ENCODE measurements around the gene SNAP47.

SNAP47 gene

DNA sequence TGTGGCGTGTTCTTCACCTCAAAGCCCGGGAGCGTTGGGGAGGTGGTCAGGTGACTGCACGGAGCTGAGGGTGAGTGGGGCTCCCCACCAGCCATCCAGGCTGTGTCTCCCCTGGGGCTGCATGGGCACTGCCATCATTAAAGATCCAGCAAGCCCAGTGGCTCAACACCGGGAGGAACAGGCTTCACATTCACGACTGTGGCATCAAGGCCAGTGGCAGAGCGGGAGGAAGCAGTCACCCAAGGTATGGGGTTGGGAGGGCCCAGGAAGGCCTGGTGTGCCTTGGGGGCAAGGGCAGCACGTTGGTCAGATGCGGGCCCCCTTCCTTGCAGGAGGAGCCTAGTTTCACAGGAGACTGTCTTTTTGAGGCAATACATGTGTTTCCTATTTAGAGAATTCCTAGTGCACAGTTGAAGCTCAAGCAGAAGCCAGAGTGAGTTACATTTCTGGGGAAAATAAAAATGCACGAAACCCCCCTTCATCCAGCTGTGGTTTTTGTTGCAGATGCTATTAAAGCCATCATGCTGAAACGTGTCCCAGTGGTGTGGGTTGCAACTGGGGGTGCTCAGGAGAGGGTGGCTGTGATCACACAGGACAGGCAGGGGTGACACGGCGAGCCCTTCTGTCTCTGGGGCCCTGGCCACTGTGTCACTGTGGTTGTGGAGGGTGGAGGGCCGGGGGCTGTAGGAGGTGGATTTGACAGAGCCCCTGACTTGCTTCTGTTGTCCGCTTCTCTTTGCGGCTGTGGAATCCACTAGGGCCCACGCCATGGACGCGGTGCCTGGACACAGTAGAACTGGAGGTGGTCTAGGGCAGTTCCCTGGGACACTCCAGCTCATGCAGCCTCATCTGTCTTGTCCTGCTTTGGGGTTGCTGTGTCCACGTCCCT is 34.1 kb downstream of the SNAP47 start:
- DNase-seq (ENCODE audit: low read depth in 3 of 3) = no peak

DNA sequence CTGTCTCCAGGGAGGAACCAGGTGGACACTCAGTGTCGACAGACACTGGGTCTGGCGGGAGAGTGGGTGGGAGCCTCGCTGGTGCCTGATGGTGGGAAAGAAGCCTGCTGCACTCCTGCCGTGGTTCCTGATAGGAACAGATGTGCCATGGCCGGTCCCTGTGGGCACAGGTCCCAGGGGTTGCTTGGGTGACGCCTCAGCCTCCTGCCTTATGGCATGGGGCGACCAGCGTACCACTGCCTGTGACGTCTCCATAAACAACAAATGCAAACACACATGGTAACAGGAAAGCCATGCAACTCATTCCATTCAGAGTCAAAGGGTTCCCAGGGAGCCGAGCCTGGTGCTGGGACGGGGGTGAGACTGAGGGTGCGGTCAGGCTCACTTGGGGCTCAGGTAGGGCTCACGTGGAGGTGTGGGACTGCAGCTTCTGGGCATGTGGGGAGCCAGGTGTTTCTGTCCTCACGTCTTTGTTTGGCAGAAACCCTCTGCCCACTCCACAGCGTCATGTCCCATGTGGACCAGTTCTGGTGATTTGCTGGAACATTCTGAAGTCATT is 34.8 kb downstream of the SNAP47 start:
- DNase-seq (ENCODE audit: low read depth in 3 of 3) = no peak

DNA sequence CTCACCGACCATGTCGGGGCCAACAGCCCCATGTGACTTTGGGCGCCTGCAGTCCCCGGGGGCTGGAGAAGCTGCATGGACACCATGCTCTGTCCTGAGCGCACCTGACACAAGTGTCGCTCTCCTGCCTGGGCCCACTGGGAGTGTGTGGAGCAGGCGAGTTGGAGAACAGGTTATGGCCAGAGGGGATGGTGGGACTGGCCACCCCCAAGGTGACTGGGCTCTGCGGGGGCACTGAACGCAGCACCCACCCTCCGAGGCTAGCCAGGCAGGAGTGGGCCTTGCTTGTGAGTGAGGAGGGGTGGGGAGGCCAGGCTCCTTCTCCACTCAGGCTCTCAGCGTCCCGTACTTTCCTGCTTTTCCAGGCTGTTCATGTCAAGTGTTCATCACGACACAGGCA is 35.6 kb downstream of the SNAP47 start:
- no peak for DNase-seq (ENCODE audit: low read depth in 3 of 3)

DNA sequence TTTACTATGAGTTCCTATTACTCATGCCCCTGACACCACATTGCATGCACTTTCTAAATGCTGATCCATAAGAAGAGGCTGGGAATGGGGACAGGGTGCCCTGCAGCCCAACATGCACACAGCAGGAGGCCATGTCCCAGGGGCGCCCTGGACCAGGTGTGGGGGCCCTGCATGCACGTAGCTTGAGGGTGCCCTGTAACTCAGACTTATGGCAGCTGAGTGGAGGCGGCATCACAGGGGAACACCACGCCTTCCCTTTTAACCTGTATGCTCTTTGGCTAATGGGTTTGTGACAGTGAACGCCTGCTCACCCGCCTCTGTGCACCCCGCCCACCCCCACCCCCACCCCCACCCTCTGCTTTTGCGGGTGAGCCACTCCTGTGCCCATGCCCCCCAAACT is 36.1 kb downstream of the SNAP47 start:
- DNase-seq (ENCODE audit: low read depth in 3 of 3) = no peak

DNA sequence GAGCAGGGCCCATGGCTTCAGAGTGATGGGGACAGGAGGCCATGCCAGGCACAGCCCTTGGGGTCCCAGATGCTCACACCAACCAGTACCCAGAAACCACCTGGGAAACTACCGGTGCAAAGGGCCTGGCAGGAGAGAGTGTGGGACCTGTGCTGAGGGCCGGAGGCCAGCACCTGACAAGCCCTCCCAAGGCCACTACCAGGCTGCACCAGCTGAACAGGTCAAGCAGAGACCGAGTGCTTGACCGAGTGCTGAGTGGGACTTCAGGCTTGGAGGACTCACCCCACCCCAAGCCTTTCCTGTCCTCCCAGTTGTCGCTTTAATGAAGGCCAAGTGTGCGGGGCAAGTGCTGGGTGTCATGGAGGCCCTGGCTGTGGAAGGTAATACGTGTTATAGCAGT is 36.5 kb downstream of the SNAP47 start:
- no peak for DNase-seq (ENCODE audit: low read depth in 3 of 3)

DNA sequence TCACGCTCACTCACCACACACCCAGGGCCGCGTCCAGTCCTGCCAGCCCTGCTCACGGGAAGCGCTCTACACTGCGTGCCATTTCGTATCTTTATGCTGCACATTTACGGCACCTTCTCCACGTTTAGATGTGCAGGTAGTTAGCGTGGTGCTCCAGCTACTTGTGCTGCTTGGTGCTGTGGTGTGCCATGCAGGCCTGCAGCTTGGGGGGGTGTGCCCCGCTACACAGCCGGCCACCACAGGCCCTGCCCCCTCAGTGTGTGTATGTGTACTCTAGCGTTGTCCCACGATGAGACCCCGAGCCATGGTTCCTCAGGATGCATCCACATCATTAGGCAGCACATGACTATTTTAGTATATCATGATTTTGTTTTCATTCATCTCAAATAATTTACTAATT is 38.3 kb downstream of the SNAP47 start:
- no peak for DNase-seq (ENCODE audit: low read depth in 3 of 3)

DNA sequence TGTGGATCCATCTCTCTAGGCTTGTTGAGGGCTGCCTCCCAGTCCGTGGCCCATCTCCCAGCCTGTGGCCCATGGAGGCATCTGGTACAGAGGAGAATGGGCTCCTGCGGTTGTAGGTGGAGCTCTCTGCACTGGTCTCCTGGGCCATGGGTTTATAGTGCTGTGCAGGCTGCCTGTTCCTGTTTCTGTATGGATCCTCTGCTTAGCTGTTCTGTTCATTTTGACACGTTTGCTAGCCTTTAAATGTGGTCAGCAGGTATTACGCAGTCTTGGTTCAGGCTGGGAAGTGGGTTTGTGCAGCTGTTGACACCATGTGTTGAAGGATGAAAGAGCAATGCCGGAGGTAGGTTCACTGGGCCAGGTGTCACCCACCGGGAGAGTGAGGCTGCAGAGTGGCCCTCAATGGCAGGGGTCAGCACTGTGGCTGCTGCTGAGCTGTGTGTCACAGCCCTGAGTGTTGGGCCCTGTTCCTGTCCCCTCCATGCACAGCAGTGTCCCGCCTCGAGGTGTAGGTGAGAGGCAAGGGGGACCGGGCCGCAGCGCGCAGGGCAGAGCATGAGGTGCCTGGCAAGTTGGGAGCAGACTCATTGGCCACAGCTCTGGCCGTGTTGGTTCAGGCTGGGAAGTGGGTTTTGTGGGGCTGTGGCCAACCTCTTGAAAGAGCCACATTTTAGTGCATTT is 39.0 kb downstream of the SNAP47 start:
- DNase-seq (ENCODE audit: low read depth in 3 of 3) = no peak

DNA sequence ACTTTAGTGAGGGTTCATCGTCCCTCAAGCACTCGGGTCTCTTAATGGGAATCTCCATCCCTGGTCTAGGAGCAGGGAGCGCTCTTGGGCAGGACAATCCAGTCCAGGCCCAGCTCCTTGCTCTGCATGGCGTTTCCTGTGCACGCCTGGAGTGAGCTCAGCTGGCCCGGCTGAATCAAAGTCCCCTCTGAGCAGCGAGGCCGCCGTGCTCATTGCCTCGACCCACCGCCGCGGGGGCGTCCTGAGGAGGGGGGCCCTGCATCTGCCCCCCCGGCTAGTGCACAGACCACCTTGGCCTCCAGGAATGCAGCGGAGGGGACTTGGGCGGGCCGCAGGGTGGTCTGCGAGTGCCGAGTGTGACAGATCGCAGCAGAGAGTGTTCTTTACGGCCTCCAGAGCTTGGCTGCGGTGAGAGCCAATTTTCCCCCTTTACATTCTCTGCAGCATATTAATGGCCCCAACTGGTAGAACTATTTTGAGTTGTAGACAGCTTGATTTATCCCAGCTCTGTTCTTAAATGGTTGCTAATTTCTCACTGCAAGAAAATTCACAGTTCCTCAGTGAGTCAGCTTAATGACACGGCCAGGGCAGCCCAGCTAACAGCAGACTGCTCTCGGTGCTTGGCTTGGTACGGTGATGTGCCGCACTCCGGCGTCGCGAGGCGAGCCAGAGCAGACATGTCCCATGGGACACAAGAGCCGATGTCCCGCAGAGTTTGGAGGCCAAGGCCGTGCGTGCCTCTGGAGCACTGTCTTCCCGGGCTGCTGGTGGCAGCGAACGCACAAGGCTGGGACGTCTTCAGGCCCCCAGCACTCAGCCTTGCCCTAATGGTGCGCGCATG is 39.8 kb downstream of the SNAP47 start:
- DNase-seq (ENCODE audit: low read depth in 3 of 3) = no peak

DNA sequence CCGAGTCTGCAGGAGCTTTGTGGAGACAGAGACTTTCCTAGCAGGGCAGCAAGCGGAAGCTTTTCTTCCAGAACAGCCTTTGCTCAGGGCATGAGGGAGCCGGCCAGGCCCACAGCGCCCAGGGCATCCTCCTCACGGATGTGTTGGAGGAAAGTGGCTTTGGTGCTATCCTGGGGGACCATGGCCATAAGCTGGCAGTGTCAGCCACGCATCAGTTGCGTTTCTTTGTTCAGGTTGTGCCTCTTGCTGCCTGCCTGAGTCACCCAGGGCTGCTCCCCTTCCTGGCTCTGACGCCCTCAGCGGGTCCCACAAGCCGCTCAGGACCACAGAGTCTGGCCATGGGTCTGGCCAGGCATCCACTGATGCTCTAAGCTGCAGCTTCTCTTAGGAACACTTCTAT is 40.6 kb downstream of the SNAP47 start:
- no peak for DNase-seq (ENCODE audit: low read depth in 3 of 3)

DNA sequence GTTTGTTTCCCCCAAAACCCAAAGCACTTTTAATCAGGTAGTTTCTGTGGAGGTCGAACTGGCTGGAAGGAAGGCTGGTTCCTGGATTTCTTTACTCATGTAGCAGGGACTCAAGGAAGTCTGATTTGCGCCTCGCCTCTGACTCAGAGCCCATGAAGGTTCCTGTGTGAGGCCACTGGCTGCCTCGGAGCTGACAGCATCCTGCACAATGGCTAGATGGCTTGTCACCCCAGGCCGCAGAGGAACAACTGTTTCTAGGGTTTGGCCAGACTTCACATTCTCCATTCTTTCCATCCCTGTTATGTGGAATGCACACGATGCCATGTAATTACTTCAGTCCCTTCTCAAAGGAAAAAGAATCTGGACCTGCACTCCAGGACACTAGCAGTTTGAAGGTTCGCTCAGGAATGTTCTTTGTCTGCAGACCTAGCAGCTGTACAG is 41.1 kb downstream of the SNAP47 start:
- no peak for DNase-seq (ENCODE audit: low read depth in 3 of 3)

DNA sequence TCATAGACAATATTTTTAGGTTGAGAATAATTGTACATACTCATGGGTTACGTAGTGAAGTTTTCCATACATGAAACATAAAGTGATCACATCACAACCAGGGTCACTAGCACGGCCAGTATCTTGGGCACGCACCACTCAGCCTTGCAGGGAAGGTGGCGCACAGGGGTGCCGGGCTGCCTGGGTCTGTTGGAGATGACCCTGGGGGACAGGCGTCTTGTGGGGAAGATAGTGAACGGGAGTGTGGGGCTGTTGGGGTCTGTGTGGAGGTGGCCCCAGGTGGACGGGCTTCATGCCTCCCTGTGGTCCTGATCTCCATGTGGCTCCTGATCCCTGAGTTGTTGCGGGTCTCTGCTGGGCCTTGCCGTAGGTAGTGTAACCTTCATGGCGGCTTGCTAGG is 41.9 kb downstream of the SNAP47 start:
- DNase-seq (ENCODE audit: low read depth in 3 of 3) = no peak

DNA sequence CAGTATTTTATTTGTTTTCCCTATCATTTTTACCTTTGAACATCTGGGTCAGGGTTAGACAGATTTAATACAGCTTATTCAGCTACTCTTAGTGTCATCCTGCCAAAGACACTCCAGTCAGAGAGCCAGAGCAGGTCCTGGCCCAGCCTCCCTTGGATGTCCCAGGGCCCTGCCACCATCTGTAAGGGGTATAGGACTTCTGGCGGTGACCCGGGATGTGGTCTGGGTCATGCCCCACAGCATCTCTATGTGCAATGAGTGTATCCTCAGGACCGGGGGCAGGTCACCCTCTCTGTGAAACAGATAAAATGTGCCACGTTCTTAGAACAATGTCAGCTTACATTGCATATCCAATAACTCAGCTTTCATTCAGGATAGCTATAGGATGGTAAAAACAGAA is 42.4 kb downstream of the SNAP47 start:
- no peak for DNase-seq (ENCODE audit: low read depth in 3 of 3)

DNA sequence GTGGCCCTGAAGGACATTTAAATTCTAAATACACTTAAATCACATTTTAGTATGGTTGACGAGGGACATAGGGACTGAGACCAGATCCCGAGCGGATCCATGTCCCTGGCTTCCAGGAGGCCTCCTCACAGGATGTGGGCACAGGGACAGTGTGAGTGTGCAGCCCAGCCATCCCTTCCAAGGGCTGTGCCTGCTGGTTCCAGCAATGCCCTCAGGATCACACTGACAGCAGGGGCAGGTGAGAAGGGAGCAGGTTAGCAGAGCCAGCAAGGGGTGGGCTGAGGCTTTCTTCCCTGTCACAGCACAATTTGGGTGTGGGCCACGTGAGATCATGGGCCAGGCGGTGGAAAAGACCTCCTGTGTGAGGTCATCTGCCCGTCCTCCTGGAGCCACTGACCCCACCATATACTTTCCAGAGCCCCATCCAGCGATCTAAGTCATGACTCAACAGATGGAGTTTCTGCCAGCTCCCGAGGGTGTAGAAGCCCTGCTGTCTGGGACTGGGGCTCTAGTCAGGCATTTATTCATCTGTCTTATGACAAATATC is 43.2 kb downstream of the SNAP47 start:
- DNase-seq (ENCODE audit: low read depth in 3 of 3) = no peak

DNA sequence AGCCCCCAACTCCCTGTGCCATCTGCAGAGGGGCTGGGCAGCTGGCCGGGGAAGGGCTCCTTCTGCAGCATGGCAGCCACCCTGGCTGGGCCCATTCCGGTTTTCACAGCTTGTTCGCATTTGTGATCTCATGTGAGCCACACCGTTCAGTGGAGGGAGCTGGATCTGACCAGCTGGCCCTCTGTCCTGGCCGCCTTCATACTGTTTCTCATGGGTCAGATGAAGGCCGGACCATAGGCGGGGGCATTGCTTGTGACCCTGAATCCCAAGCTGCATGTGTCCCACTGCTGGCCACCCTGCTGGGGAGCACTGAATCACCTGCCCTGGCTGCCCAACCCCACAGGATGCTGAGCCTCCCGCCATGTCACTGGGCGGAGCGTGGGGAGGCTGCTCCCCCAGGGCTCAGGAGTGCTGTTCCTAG is 43.8 kb downstream of the SNAP47 start:
- no peak for DNase-seq (ENCODE audit: low read depth in 3 of 3)

DNA sequence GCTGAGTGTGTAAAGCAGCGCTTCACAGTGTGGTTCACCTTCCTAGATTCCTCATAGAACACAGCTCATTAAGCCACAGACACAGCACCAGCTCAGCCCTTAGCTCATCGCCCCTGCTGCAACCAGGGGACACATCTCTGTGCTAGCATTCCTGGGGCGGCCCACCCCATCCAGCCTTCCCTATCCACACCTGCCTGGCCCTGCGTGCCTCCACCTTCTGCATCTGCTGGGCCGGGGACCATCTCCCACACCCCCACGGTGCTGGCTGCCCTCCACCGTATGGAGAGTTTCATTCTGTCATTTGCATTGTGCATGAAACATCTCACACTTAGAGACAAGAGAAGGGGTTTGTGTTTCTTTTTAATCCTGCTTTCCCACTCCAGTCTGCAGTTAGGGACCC is 44.5 kb downstream of the SNAP47 start:
- no peak for DNase-seq (ENCODE audit: low read depth in 3 of 3)

DNA sequence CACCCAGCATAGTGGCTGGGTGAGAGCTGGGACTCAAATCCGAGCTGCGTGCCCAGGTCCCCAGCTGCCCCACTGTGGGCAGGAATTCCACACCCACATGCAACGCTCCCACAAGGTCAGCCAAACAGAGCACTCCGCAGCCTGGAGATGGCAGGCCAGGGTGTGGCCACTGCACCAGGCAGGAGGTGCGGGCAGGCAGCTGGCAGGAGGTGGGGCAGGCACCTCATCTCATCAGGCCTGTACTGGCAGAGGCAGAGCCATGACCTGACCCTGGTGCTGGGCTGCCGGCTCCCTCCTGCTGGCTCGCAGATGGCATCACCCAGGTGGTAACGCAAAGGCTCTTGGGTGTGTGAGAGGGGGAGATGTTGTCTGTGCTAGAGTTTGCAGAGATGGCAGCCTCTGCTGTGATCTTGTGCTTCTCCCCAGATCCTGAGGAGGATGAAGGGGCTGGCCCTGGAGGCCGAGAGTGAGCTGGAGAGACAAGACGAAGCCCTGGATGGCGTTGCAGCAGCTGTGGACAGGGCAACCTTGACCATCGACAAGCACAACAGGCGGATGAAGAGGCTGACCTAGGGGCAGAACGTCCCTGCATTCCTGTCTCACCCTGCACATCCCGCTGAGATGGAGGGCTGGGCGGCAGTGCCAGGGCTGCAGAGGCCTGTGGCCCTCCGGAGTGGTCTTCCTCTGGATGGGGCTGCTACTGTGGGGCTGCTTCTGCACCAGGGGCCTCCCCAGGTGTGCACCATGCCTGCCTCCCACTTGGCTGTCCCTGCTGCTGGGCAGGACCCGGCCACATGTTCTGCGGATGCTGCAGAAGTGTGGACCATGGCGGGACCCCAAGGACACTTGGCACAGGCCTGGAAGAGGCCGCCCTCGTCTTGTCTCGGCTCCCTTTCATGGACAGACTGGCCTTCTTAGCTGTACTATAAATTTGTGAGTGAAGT is 45.1 kb downstream of the SNAP47 start:
- no peak for DNase-seq (ENCODE audit: low read depth in 3 of 3)

DNA sequence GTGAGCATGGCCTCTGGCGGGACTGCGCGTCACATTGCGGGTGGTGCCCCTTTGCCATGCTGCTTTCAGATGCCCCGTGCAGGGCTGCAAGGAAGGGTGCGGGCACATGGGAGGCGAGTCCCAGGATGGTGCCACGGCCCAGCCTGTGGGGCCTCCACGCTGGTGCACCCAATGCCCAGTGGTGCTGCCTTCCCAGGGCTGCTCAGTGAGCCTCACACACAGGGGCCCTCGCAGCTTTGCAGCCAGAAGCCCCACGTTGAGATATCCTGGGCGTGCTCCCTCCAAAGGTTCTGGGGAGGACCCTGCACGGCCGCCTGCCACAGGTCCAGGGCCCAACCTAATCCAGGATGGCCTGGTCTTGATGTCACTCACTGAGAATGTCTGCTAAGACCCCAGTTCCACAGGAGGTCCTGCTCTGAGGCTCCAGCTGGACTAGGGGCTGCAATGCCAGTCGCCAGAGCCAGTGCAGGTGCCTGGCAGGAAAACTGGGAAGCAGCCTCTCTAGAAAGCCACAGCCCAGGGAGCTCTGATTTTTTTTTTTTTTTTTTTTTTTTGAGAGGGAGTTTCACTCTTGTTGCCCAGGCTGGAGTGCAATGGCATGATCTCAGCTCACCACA is 46.2 kb downstream of the SNAP47 start:
- no peak for DNase-seq (ENCODE audit: low read depth in 3 of 3)

DNA sequence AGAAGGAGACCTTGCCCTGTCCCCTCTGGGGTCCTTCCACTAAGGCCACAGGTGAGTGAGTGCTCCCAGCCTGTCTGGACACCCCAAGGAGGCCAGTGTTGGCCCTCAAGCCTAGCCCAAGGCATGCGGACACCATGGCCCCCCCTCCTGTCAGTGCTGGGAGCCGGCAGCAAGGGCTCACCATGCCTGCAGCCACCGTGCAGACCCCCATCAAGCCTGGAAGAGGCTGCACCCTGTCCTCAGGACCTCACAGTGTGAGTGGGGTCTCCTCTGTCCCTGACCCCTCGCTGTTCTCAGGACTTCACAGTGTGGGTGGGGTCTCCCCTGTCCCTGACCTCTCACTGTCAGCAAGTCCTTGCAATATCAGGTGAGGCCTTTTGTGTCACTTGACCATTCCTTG is 47.0 kb downstream of the SNAP47 start:
- DNase-seq (ENCODE audit: low read depth in 3 of 3) = no peak

DNA sequence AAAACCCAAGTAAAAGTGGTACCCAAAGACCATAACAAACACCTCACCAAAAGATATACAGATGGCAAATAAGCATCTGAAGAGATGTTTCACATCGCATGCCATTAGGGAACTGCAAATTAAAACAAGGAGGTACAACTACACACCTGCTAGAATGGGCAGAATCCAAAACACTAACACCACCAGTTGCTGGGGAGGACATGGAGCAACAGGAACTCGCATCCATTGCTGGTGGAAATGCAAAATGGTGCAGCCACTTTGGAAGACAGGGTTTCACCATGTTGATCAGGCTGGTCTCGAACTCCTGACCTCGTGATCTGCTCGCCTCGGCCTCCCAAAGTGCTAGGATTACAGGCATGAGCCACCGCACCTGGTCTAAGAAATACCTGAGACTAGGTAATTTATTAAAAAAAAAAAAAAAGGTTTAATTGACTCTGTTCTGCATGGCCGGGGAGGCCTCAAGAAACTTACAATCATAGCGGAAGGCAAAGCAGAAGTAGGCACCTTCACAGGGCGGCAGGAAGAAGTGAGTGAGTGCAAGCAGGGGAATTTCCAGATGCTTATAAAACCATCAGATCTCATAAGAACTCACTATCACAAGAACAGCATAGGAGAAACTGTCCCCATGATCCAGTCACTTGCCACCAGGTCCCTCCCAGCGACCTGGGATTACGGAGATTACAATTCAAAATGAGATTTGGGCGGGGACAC is 50.0 kb downstream of the SNAP47 start:
- DNase-seq (ENCODE audit: low read depth in 3 of 3) = no peak
